Omental fat pad (tissue), 4 donors: ENCODE data around the gene INHA. TPM values are rescaled to one million over a fixed set of nuclear protein-coding genes. Genes with fewer than 3 reads are reported as not detected.

Source experiments
- ATAC-seq: fragments of 150-250 bp; one replicate; pipeline ENCODE4 v1.9.1; 2016; ENCODE audit warnings: mild to moderate bottlenecking, moderate library complexity; ENCODE audit not compliant: low FRiP score
- DNase-seq: peaks from one replicate; pipeline ENCODE4 v3.0.0-alpha.2; 2019; ENCODE audit warnings: low spot score
- CTCF ChIP-seq, 3 donors: fragments of 450-650 bp; IDR thresholded peaks; one replicate each; pipeline ENCODE4 v1.5.1; 2016 to 2017; ENCODE audit warnings: antibody characterized with exemption in 3 of 3, mild to moderate bottlenecking in 3 of 3, moderate library complexity in 2 of 3
- total RNA-seq, 4 donors: library from RNA; depleted of rRNA; stranded (reverse); fragments of >200 nt; gene quantifications; one replicate each; pipeline ENCODE4 v1.1.0, GENCODE V29; 2016

INHA gene
- total RNA-seq, 4 donors from 2014 or later, result 0.88 to 1.1 TPM; not detected in 2

- DNase-seq (no peak), ATAC-seq (no peak)
- TF ChIP-seq CTCF (IDR thresholded peaks at IDR 0.05), result no peak
These were observed 33.5 kb downstream of the INHA start for GRCh38 chr2:219605607-219605954.

- no peak for DNase-seq
- no peak for TF ChIP-seq CTCF (IDR thresholded peaks at IDR 0.05)
- no peak for ATAC-seq
These were observed 35.8 kb downstream of the INHA start for GRCh38 chr2:219607931-219608330.

GRCh38 chr2:219608399-219608964 lies 36.4 kb downstream of the INHA start:
- no peak for DNase-seq
- no peak for ATAC-seq
- TF ChIP-seq CTCF (IDR thresholded peaks at IDR 0.05), result no peak

GRCh38 chr2:219609149-219609750 lies 37.1 kb downstream of the INHA start:
- ATAC-seq (no peak), DNase-seq (no peak)
- TF ChIP-seq CTCF (IDR thresholded peaks at IDR 0.05), result no peak

GRCh38 chr2:219611306-219611705 lies 39.2 kb downstream of the INHA start:
- no peak for ATAC-seq
- TF ChIP-seq CTCF (IDR thresholded peaks at IDR 0.05), result no peak

GRCh38 chr2:219611866-219612576 lies 39.9 kb downstream of the INHA start:
- ATAC-seq, result no peak
- TF ChIP-seq CTCF (IDR thresholded peaks at IDR 0.05), result no peak
- DNase-seq, result no peak

More at GRCh38 chr2:219611306-219611705, 39.2 kb downstream of the INHA start:
- no peak for DNase-seq
